NAMALWA (cell line): ENCODE data around the gene PSTPIP1.
"Not testable (repeated sequence)": the region's sequence is repeated elsewhere in the genome, so short reads cannot be mapped to it uniquely, and the experiment has no call there.

Source experiments
- DNase-seq: peaks from one replicate; pipeline ENCODE4 v3.0.0-alpha.2; 2015; ENCODE audit warnings: low spot score

Gene PSTPIP1

GRCh38 chr15:76994971-76995945, at the start of gene PSTPIP1:
TSS of gene PSTPIP1 (plus strand) at chr15:76995126. CDS start at chr15:76995574, 448 bp downstream.
- DNase-seq: no peak

- DNase-seq: no peak
These were observed 49.3 kb upstream of the PSTPIP1 start for GRCh38 chr15:76945494-76946093.

- DNase-seq: no peak
These were observed 47.5 kb upstream of the PSTPIP1 start for GRCh38 chr15:76947454-76947853.

GRCh38 chr15:76951220-76951619, 43.7 kb upstream of the PSTPIP1 start:
- DNase-seq: no peak

GRCh38 chr15:76953913-76954312, 41.0 kb upstream of the PSTPIP1 start:
- no peak for DNase-seq

- no peak for DNase-seq
These were observed 40.2 kb upstream of the PSTPIP1 start for GRCh38 chr15:76954744-76955143.

- no peak for DNase-seq
These were observed 33.5 kb upstream of the PSTPIP1 start for GRCh38 chr15:76961268-76962011.

GRCh38 chr15:76962337-76963013, 32.5 kb upstream of the PSTPIP1 start:
- no peak for DNase-seq

- no peak for DNase-seq
These were observed 31.3 kb upstream of the PSTPIP1 start for GRCh38 chr15:76963596-76963995.

- no peak for DNase-seq
These were observed 30.8 kb upstream of the PSTPIP1 start for GRCh38 chr15:76964157-76964556.

GRCh38 chr15:76966051-76966450, 28.9 kb upstream of the PSTPIP1 start:
- DNase-seq: not testable (repeated sequence)

GRCh38 chr15:76967067-76967466, 27.9 kb upstream of the PSTPIP1 start:
- DNase-seq: no peak

- DNase-seq: no peak
These were observed 26.6 kb upstream of the PSTPIP1 start for GRCh38 chr15:76968306-76968705.

- DNase-seq: no peak
These were observed 22.3 kb upstream of the PSTPIP1 start for GRCh38 chr15:76972389-76973361.

- DNase-seq: peak; percentile 56
These were observed 21.6 kb upstream of the PSTPIP1 start for GRCh38 chr15:76973362-76973743.

- no peak for DNase-seq
These were observed 21.0 kb upstream of the PSTPIP1 start for GRCh38 chr15:76973906-76974305.

GRCh38 chr15:76974456-76975036, 20.4 kb upstream of the PSTPIP1 start:
- no peak for DNase-seq

- DNase-seq: no peak
These were observed 18.8 kb upstream of the PSTPIP1 start for GRCh38 chr15:76976141-76976540.

GRCh38 chr15:76976572-76977270, 18.2 kb upstream of the PSTPIP1 start:
- DNase-seq: no peak
